ENCODE results near the gene ATP1B2.

Gene ATP1B2

GRCh38 chr17:7668482-7668881, 17.8 kb downstream of the ATP1B2 start:
- no peak overlapping the region for H3K9ac ChIP-seq (ENCODE audit: low read length)
- H3K27me3 ChIP-seq (ENCODE audit: control insufficient read depth, insufficient read depth, low read length) = no peaks in the 10 kb centered on the region
- H3K4me3 ChIP-seq (ENCODE audit: low read length) = no peak overlapping the region
- peaks cover 3% of the 10 kb centered on the region for H3K4me1 ChIP-seq (ENCODE audit: control insufficient read depth, insufficient read depth, low read length)
- H3K36me3 ChIP-seq (ENCODE audit: control insufficient read depth, insufficient read depth, low read length) = peaks cover under 1% of the 10 kb centered on the region
- H3K9me3 ChIP-seq (ENCODE audit: control insufficient read depth, low read length) = no peaks in the 10 kb centered on the region

DNA sequence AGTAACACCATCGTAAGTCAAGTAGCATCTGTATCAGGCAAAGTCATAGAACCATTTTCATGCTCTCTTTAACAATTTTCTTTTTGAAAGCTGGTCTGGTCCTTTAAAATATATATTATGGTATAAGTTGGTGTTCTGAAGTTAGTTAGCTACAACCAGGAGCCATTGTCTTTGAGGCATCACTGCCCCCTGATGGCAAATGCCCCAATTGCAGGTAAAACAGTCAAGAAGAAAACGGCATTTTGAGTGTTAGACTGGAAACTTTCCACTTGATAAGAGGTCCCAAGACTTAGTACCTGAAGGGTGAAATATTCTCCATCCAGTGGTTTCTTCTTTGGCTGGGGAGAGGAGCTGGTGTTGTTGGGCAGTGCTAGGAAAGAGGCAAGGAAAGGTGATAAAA, 22.5 kb downstream of the ATP1B2 start:
- peaks cover 10% of the 10 kb centered on the region for H3K36me3 ChIP-seq (ENCODE audit: control insufficient read depth, insufficient read depth, low read length)
- no peaks in the 10 kb centered on the region for H3K9me3 ChIP-seq (ENCODE audit: control insufficient read depth, low read length)
- H3K27me3 ChIP-seq (ENCODE audit: control insufficient read depth, insufficient read depth, low read length) = no peaks in the 10 kb centered on the region
- H3K4me1 ChIP-seq (ENCODE audit: control insufficient read depth, insufficient read depth, low read length) = peaks cover 2% of the 10 kb centered on the region
- no peak overlapping the region for H3K4me3 ChIP-seq (ENCODE audit: low read length)
- no peak overlapping the region for H3K9ac ChIP-seq (ENCODE audit: low read length)

DNA sequence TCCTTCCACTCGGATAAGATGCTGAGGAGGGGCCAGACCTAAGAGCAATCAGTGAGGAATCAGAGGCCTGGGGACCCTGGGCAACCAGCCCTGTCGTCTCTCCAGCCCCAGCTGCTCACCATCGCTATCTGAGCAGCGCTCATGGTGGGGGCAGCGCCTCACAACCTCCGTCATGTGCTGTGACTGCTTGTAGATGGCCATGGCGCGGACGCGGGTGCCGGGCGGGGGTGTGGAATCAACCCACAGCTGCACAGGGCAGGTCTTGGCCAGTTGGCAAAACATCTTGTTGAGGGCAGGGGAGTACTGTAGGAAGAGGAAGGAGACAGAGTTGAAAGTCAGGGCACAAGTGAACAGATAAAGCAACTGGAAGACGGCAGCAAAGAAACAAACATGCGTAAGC, 24.2 kb downstream of the ATP1B2 start:
- peaks cover 10% of the 10 kb centered on the region for H3K36me3 ChIP-seq (ENCODE audit: control insufficient read depth, insufficient read depth, low read length)
- H3K4me3 ChIP-seq (ENCODE audit: low read length) = no peak overlapping the region
- H3K27me3 ChIP-seq (ENCODE audit: control insufficient read depth, insufficient read depth, low read length) = no peaks in the 10 kb centered on the region
- H3K9me3 ChIP-seq (ENCODE audit: control insufficient read depth, low read length) = no peaks in the 10 kb centered on the region
- H3K9ac ChIP-seq (ENCODE audit: low read length) = no peak overlapping the region
- peaks cover 2% of the 10 kb centered on the region for H3K4me1 ChIP-seq (ENCODE audit: control insufficient read depth, insufficient read depth, low read length)

- Histone ChIP-seq H3K4me1 (ENCODE audit: control insufficient read depth, insufficient read depth, low read length) (peaks cover 2% of the 10 kb centered on the region), H3K9me3 (ENCODE audit: control insufficient read depth, low read length) (no peaks in the 10 kb centered on the region), H3K27me3 (ENCODE audit: control insufficient read depth, insufficient read depth, low read length) (no peaks in the 10 kb centered on the region), H3K36me3 (ENCODE audit: control insufficient read depth, insufficient read depth, low read length) (peaks cover 10% of the 10 kb centered on the region), H3K9ac (ENCODE audit: low read length) (no peak overlapping the region), H3K4me3 (ENCODE audit: low read length) (no peak overlapping the region)
These were observed 25.8 kb downstream of the ATP1B2 start for GRCh38 chr17:7676533-7676932.

- Histone ChIP-seq H3K9me3 (ENCODE audit: control insufficient read depth, low read length) (no peaks in the 10 kb centered on the region), H3K4me1 (ENCODE audit: control insufficient read depth, insufficient read depth, low read length) (peaks cover 2% of the 10 kb centered on the region), H3K36me3 (ENCODE audit: control insufficient read depth, insufficient read depth, low read length) (peaks cover 10% of the 10 kb centered on the region), H3K9ac (ENCODE audit: low read length) (no peak overlapping the region), H3K27me3 (ENCODE audit: control insufficient read depth, insufficient read depth, low read length) (no peaks in the 10 kb centered on the region), H3K4me3 (ENCODE audit: low read length) (no peak overlapping the region)
These were observed 26.8 kb downstream of the ATP1B2 start for GRCh38 chr17:7677388-7678067.

DNA sequence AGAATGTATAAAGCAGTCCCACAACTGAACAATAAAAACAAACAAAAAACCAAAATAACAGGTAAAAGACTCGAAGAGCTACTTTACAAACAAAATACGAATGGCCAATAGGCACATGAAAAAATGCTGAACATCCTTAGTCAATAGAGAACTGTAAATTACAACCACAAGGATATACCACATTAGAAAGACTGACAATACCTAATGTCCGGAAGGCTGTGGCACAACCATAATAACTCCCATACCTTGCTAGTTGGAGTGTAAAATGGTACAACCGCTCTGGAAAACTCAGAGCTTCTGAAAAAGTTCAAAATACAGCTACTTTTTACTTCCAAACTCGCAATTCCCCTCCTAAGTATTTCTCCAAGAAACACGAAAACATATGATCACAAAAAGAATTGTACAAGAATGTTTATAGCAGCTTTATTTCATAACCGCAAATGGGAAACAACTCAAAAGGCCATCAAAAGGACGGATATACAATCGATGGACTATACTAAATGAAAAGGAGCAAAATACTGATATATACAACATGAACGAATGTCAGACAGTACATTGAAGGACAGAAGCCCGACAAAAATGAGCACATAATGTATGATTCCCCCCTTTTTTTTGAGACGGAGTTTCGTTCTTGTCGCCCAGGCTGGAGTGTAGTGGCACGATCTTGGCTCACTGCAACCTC, 34.3 kb downstream of the ATP1B2 start:
- H3K9me3 ChIP-seq (ENCODE audit: control insufficient read depth, low read length) = no peaks in the 10 kb centered on the region
- H3K4me1 ChIP-seq (ENCODE audit: control insufficient read depth, insufficient read depth, low read length) = peaks cover 10% of the 10 kb centered on the region
- H3K4me3 ChIP-seq (ENCODE audit: low read length) = peak overlapping the region; percentile 97

DNA sequence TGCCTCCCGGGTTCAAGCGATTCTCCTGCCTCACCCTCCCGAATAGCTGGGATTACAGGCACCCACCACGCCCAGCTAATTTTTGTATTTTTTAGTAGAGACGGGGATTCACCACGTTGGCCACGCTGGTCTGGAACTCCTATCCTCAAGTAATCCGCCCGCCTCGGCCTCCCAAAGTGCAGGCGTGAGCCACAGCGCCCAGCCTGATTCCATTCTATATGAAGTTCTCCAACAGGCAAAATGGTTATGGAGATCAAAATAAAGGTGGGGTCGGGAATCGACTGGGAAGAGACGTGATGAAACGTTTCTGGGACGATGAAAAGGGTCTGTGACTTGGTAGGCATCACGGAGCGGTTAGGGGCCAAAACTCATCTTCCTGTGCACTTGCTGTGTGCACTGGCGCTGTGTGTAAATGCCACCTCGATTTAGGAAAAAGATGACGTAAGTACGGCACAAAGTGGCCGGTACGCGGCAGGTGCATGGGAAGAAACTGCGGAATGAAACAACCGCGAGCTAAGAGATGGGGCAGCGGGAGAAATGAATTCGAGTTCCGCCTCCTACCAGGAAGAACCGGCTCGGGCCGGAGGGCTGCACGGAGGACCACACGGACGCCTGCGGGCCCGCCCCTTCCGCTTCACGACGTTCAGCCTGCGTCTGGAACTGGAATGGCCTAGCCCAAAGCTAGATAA, 35.0 kb downstream of the ATP1B2 start:
- H3K27me3 ChIP-seq (ENCODE audit: control insufficient read depth, insufficient read depth, low read length) = no peaks in the 10 kb centered on the region
- peak overlapping the region; percentile 96 for H3K9ac ChIP-seq (ENCODE audit: low read length)
- H3K9me3 ChIP-seq (ENCODE audit: control insufficient read depth, low read length) = no peaks in the 10 kb centered on the region
- H3K36me3 ChIP-seq (ENCODE audit: control insufficient read depth, insufficient read depth, low read length) = no peaks in the 10 kb centered on the region
- peak overlapping the region; percentile 97 for H3K4me3 ChIP-seq (ENCODE audit: low read length)
- H3K4me1 ChIP-seq (ENCODE audit: control insufficient read depth, insufficient read depth, low read length) = peaks cover 10% of the 10 kb centered on the region

More for the DNA sequence above, 34.3 kb downstream of the ATP1B2 start:
- Histone ChIP-seq H3K36me3 (ENCODE audit: control insufficient read depth, insufficient read depth, low read length) (no peaks in the 10 kb centered on the region), H3K27me3 (ENCODE audit: control insufficient read depth, insufficient read depth, low read length) (no peaks in the 10 kb centered on the region), H3K9ac (ENCODE audit: low read length) (peak overlapping the region; percentile 96)

- Histone ChIP-seq H3K36me3 (ENCODE audit: control insufficient read depth, insufficient read depth, low read length) (no peaks in the 10 kb centered on the region), H3K4me3 (ENCODE audit: low read length) (peak overlapping the region; percentile 97), H3K9me3 (ENCODE audit: control insufficient read depth, low read length) (no peaks in the 10 kb centered on the region), H3K27me3 (ENCODE audit: control insufficient read depth, insufficient read depth, low read length) (no peaks in the 10 kb centered on the region), H3K9ac (ENCODE audit: low read length) (peak overlapping the region; percentile 96), H3K4me1 (ENCODE audit: control insufficient read depth, insufficient read depth, low read length) (peaks cover 10% of the 10 kb centered on the region)
These were observed 35.7 kb downstream of the ATP1B2 start for GRCh38 chr17:7686222-7687071.

DNA sequence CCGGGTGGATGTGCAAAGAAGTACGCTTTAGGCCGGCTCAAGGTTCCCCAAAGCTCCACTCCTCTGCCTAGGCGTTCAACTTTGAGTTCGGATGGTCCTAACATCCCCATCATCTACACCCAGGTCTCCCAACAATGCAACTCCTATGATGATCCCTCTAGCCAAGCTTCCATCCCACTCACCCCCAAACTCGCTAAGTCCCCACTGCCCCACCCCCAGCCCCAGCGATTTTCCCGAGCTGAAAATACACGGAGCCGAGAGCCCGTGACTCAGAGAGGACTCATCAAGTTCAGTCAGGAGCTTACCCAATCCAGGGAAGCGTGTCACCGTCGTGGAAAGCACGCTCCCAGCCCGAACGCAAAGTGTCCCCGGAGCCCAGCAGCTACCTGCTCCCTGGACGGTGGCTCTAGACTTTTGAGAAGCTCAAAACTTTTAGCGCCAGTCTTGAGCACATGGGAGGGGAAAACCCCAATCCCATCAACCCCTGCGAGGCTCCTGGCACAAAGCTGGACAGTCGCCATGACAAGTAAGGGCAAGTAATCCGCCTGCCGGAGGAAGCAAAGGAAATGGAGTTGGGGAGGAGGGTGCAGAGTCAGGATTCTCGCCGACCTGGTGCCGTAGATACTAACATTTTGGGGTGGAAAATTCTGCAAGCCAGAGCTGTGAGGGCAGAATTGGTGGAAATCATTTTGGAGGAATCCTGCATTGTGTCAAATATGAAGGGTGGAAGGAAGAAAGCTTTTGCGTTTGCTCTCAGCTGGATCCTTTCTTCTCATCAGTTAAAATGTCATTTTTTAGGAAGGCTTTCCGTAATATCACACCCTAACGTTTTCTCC, 36.6 kb downstream of the ATP1B2 start, which contains the start of gene TP53:
Gene TP53, minus strand, starts transcription at position 419 of the 836 bp plus-strand sequence. CDS start 10,896 bp downstream, outside the sequence.
- H3K9ac ChIP-seq (ENCODE audit: low read length) = peak within 1 kb of the TSS; percentile 96
- H3K27me3 ChIP-seq (ENCODE audit: control insufficient read depth, insufficient read depth, low read length) = no peaks in the 10 kb centered on the region
- no peaks in the 10 kb centered on the region for H3K9me3 ChIP-seq (ENCODE audit: control insufficient read depth, low read length)
- no peaks in the 10 kb centered on the region for H3K36me3 ChIP-seq (ENCODE audit: control insufficient read depth, insufficient read depth, low read length)
- peak within 1 kb of the TSS; percentile 97 for H3K4me3 ChIP-seq (ENCODE audit: low read length)
- H3K4me1 ChIP-seq (ENCODE audit: control insufficient read depth, insufficient read depth, low read length) = peaks cover 10% of the 10 kb centered on the region

DNA sequence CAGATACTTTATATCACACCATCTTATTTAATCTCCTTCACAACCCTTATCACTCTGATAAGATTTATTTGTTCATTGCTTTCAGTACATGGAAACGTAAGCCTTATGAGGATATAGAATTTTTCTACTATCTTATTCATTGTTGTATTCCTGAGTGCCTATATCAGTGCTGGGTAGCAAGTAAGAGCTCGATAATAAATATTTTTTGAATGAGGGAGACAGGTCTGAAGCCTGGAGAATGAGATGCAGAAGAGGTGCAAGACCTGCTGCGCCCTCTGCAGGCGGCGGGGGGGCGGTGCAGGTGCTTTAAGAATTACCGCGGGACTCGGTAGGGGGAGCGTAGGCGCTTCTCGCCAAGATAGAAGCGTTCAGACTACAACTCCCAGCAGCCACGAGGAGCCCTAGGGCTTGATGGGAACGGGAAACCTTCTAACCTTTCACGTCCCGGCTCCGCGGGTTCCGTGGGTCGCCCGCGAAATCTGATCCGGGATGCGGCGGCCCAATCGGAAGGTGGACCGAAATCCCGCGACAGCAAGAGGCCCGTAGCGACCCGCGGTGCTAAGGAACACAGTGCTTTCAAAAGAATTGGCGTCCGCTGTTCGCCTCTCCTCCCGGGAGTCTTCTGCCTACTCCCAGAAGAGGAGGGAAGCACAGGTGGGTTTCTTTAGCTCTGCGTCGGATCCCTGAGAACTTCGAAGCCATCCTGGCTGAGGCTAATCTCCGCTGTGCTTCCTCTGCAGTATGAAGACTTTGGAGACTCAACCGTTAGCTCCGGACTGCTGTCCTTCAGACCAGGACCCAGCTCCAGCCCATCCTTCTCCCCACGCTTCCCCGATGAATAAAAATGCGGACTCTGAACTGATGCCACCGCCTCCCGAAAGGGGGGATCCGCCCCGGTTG, 37.4 kb downstream of the ATP1B2 start, which contains the start of gene WRAP53:
Gene WRAP53, plus strand, starts transcription at position 570 of the 900 bp plus-strand sequence. Its CDS starts 172 bp downstream, at position 742.
- H3K4me3 ChIP-seq (ENCODE audit: low read length) = peak within 1 kb of the TSS; percentile 97
- H3K9ac ChIP-seq (ENCODE audit: low read length) = peak within 1 kb of the TSS; percentile 96
- H3K27me3 ChIP-seq (ENCODE audit: control insufficient read depth, insufficient read depth, low read length) = no peaks in the 10 kb centered on the region
- H3K9me3 ChIP-seq (ENCODE audit: control insufficient read depth, low read length) = no peaks in the 10 kb centered on the region
- H3K4me1 ChIP-seq (ENCODE audit: control insufficient read depth, insufficient read depth, low read length) = peaks cover 10% of the 10 kb centered on the region
- no peaks in the 10 kb centered on the region for H3K36me3 ChIP-seq (ENCODE audit: control insufficient read depth, insufficient read depth, low read length)

Measured in mucosa of stomach (tissue), 1 donor.